ENCODE measurements around the gene CYFIP1. TPM values are rescaled to one million over a fixed set of nuclear protein-coding genes. Genes with fewer than 3 reads are reported as not detected.
A peak's percentile ranks its signal among the peaks of the same experiment; 100 is the strongest.

The CYFIP1 gene
- total RNA-seq, 1 experiment from 2014 or later: 205 TPM

DNA sequence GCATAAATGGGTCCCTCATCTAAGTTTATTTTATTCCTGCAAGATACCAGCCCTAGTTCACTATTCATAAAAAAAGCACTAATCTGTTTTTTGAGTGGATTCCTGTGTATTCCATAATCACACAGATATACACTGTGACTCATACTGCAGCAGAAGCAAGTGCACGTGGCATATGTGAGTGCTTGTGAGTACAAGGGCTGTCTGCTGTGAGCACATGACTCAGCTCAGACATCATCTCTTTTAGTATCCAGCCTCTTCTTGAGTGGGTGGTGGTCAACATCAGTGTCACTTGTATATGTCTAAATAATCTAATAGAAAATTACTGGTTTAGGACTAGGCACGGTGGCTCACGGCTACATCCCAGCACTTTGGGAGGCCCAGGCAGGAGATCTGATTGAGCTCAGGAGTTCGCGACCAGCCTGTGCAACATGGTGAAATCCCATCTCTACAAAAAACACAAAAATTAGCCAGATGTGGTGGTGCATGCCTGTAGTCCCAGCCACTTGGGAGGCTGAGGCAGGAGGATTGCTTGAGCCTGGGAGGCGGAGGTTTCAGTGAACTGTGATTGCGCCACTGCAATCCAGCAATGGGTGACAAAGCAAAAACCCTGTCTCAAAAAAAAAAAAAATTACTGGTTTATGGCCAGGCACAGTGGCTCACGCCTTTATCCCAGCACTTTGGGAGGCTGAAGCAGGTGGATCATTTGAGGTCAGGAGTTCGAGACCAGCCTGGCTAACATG lies 91.9 kb downstream of the CYFIP1 start:
- TF ChIP-seq, protein P1, sequence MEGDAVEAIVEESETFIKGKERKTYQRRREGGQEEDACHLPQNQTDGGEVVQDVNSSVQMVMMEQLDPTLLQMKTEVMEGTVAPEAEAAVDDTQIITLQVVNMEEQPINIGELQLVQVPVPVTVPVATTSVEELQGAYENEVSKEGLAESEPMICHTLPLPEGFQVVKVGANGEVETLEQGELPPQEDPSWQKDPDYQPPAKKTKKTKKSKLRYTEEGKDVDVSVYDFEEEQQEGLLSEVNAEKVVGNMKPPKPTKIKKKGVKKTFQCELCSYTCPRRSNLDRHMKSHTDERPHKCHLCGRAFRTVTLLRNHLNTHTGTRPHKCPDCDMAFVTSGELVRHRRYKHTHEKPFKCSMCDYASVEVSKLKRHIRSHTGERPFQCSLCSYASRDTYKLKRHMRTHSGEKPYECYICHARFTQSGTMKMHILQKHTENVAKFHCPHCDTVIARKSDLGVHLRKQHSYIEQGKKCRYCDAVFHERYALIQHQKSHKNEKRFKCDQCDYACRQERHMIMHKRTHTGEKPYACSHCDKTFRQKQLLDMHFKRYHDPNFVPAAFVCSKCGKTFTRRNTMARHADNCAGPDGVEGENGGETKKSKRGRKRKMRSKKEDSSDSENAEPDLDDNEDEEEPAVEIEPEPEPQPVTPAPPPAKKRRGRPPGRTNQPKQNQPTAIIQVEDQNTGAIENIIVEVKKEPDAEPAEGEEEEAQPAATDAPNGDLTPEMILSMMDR (IDR thresholded peaks at IDR 0.05; ENCODE audit: insufficient read depth in 1 of 2, low read depth in 1 of 2, low read length in 1 of 2, severe bottlenecking in 1 of 2, unreplicated experiment in 1 of 2): no peak
- no peak for DNase-seq
- ChIA-PET POLR2A (no interaction called here), CTCF (no interaction called here)
- BruUV-seq (replicated peaks): no TSS peak
- H3K36me3 ChIP-seq (ENCODE audit: control insufficient read depth, insufficient read depth, low read length): no peaks in the 10 kb centered on the region
- Mint-ChIP-seq H3K9me3 (ENCODE audit: unreplicated experiment) (peaks cover 9% of the 10 kb centered on the region), H3K27me3 (ENCODE audit: insufficient read depth, unreplicated experiment) (no peaks in the 10 kb centered on the region), H3K36me3 (ENCODE audit: insufficient read depth, unreplicated experiment) (peaks cover 85% of the 10 kb centered on the region), H3K27ac (ENCODE audit: unreplicated experiment) (no peak overlapping the region), H3K4me3 (ENCODE audit: unreplicated experiment) (no peak overlapping the region), H3K4me1 (ENCODE audit: low read depth, unreplicated experiment) (peaks cover 33% of the 10 kb centered on the region)
- no peaks in the 10 kb centered on the region for H3K27me3 ChIP-seq (replicated peaks; ENCODE audit: control insufficient read depth, insufficient read depth, low read length)
- H3K9me3 ChIP-seq: no peaks in the 10 kb centered on the region
- peaks cover 33% of the 10 kb centered on the region for H3K4me1 ChIP-seq
- intact Hi-C loops (cut with micrococcal nuclease; ENCODE audit: unreplicated experiment): no loop called here
- no peak overlapping the region for H3K4me3 ChIP-seq (ENCODE audit: low read depth, low read length)

DNA sequence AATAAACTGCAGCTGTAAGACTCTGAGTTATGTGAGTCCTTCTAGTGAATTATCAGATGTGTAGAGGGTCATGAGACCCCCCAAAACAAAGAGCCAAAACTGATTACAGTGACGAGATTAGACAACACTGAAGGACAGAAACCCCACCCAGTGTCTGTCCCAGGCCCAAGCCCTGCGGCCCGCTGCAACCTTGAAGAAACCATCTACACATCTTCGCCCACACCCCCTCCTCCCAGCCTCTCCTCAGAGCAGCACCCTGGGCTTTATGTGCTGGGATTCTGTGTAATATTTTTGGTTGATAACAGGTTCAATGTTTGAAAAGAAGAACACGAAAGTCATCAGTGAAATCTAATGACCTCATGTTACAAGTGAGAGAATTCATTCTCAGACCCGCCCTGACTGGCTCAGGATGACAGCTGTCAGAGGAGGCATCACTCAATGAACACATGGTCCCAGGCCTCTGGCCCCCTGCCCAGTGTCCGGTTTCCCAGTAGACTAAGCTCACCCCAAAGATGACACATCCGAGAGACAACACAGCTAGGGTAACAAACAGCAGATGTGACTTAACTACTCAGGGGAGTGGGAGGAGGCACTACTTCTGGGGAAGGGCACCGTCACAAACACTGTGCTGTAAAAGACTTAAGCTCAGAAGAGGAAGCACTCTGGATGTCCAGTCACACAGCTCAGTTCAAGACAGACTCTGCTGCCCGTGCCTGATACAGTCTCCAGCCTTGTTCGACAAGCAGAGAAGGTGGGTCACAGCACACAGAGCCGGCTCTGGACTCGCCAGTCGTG lies 92.8 kb downstream of the CYFIP1 start:
- Histone ChIP-seq H3K36me3 (ENCODE audit: control insufficient read depth, insufficient read depth, low read length) (no peaks in the 10 kb centered on the region), H3K27me3 (replicated peaks; ENCODE audit: control insufficient read depth, insufficient read depth, low read length) (no peaks in the 10 kb centered on the region), H3K4me1 (peaks cover 24% of the 10 kb centered on the region), H3K4me3 (ENCODE audit: low read depth, low read length) (no peak overlapping the region), H3K9me3 (no peaks in the 10 kb centered on the region)
- Mint-ChIP-seq H3K36me3 (ENCODE audit: insufficient read depth, unreplicated experiment) (peaks cover 83% of the 10 kb centered on the region), H3K4me3 (ENCODE audit: unreplicated experiment) (no peak overlapping the region), H3K9me3 (ENCODE audit: unreplicated experiment) (peaks cover 9% of the 10 kb centered on the region), H3K27me3 (ENCODE audit: insufficient read depth, unreplicated experiment) (no peaks in the 10 kb centered on the region), H3K4me1 (ENCODE audit: low read depth, unreplicated experiment) (peaks cover 23% of the 10 kb centered on the region), H3K27ac (ENCODE audit: unreplicated experiment) (peak overlapping the region; percentile 32)
- POLR2A ChIA-PET: no interaction called here
- intact Hi-C loops (cut with micrococcal nuclease; ENCODE audit: unreplicated experiment): no loop called here
- CTCF ChIA-PET: no interaction called here
- BruUV-seq (replicated peaks): no TSS peak
- no peak for DNase-seq
- TF ChIP-seq, protein P1 (IDR thresholded peaks at IDR 0.05; ENCODE audit: insufficient read depth in 1 of 2, low read depth in 1 of 2, low read length in 1 of 2, severe bottlenecking in 1 of 2, unreplicated experiment in 1 of 2): no peak

DNA sequence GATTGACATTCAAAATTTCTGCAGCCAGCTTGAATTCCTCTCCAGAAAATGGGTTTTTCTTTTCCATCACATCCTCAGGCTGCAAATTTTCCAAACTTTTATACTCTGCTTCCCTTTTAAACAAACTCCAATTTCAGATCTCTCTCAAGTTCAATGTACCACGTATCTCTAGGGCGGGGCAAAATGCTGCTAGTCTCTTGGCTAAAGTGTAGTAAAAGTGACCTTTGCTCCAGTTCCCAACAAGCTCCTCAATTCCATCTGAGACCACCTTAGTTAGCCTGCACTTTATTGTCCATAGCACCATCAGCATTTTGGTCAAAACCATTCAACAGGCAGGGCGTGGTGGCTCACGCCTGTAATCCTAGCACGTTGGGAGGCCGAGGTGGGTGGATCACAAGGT lies 95.0 kb downstream of the CYFIP1 start:
- no peak overlapping the region for H3K4me3 ChIP-seq (ENCODE audit: low read depth, low read length)
- H3K36me3 Mint-ChIP-seq (ENCODE audit: insufficient read depth, unreplicated experiment): peaks cover 87% of the 10 kb centered on the region
- H3K4me3 Mint-ChIP-seq (ENCODE audit: unreplicated experiment): no peak overlapping the region
- no TSS peak for BruUV-seq (replicated peaks)
- no peaks in the 10 kb centered on the region for H3K9me3 ChIP-seq
- no peaks in the 10 kb centered on the region for H3K27me3 Mint-ChIP-seq (ENCODE audit: insufficient read depth, unreplicated experiment)
- DNase-seq: no peak
- H3K27ac Mint-ChIP-seq (ENCODE audit: unreplicated experiment): no peak overlapping the region
- ChIA-PET CTCF (no interaction called here), POLR2A (no interaction called here)
- H3K36me3 ChIP-seq (ENCODE audit: control insufficient read depth, insufficient read depth, low read length): peaks cover 4% of the 10 kb centered on the region
- intact Hi-C loops (cut with micrococcal nuclease; ENCODE audit: unreplicated experiment): no loop called here
- no peaks in the 10 kb centered on the region for H3K27me3 ChIP-seq (replicated peaks; ENCODE audit: control insufficient read depth, insufficient read depth, low read length)
- peaks cover 13% of the 10 kb centered on the region for H3K4me1 ChIP-seq
- peaks cover 9% of the 10 kb centered on the region for H3K9me3 Mint-ChIP-seq (ENCODE audit: unreplicated experiment)
- TF ChIP-seq, protein P1 (IDR thresholded peaks at IDR 0.05; ENCODE audit: insufficient read depth in 1 of 2, low read depth in 1 of 2, low read length in 1 of 2, severe bottlenecking in 1 of 2, unreplicated experiment in 1 of 2): no peak
- H3K4me1 Mint-ChIP-seq (ENCODE audit: low read depth, unreplicated experiment): peaks cover 13% of the 10 kb centered on the region
